Upper lobe of left lung (tissue), 4 donors: ENCODE measurements around the gene ZC3H4.
"Not testable (repeated sequence)": the region's sequence is repeated elsewhere in the genome, so short reads cannot be mapped to it uniquely, and the experiment has no call there.

Experiments
- POLR2A ChIP-seq, 4 donors: fragments of 450-650 bp; IDR thresholded peaks; one replicate each; pipeline ENCODE4 v1.5.1; 2016 to 2017; ENCODE audit warnings: antibody characterized with exemption in 4 of 4, mild to moderate bottlenecking in 2 of 4
- TF ChIP-seq, protein P1 (sequence below), 6 experiments: fragments of 450-650 bp in 4 of 6; fragments of 200-600 bp in 2 of 6; sonication (generic) in 2 of 6; IDR thresholded peaks; one replicate each; pipeline ENCODE4 v1.5.1; 2016 to 2019; ENCODE audit warnings: antibody characterized with exemption in 6 of 6

DNA sequence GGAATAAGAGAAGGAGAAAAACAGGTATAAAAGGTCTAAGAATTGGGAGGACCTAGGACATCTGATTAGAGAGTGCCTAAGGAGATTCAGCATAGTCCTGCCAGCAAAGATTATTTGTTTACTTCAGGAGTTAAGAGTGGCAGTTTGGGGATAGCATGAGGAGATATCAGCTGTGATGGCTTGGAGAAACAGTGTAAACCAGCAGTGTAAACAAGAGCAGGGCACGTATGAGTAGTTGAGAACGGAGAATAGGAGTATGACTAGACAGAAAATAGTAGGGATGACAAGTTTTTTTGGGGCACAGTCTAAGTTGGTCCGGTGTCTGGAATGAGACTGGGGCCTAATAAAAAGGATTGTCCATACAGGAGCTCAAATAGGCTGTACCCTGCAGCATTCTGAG, 63.0 kb downstream of the ZC3H4 start:
- not testable (repeated sequence) for TF ChIP-seq POLR2A (IDR thresholded peaks at IDR 0.05)
- TF ChIP-seq, protein P1, sequence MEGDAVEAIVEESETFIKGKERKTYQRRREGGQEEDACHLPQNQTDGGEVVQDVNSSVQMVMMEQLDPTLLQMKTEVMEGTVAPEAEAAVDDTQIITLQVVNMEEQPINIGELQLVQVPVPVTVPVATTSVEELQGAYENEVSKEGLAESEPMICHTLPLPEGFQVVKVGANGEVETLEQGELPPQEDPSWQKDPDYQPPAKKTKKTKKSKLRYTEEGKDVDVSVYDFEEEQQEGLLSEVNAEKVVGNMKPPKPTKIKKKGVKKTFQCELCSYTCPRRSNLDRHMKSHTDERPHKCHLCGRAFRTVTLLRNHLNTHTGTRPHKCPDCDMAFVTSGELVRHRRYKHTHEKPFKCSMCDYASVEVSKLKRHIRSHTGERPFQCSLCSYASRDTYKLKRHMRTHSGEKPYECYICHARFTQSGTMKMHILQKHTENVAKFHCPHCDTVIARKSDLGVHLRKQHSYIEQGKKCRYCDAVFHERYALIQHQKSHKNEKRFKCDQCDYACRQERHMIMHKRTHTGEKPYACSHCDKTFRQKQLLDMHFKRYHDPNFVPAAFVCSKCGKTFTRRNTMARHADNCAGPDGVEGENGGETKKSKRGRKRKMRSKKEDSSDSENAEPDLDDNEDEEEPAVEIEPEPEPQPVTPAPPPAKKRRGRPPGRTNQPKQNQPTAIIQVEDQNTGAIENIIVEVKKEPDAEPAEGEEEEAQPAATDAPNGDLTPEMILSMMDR (IDR thresholded peaks at IDR 0.05), result not testable (repeated sequence)
